ENCODE measurements around the gene EGFR.

EGFR gene

GRCh38 chr7:55130395-55131141, 111.8 kb downstream of the EGFR start:
- no peak for DNase-seq

DNA sequence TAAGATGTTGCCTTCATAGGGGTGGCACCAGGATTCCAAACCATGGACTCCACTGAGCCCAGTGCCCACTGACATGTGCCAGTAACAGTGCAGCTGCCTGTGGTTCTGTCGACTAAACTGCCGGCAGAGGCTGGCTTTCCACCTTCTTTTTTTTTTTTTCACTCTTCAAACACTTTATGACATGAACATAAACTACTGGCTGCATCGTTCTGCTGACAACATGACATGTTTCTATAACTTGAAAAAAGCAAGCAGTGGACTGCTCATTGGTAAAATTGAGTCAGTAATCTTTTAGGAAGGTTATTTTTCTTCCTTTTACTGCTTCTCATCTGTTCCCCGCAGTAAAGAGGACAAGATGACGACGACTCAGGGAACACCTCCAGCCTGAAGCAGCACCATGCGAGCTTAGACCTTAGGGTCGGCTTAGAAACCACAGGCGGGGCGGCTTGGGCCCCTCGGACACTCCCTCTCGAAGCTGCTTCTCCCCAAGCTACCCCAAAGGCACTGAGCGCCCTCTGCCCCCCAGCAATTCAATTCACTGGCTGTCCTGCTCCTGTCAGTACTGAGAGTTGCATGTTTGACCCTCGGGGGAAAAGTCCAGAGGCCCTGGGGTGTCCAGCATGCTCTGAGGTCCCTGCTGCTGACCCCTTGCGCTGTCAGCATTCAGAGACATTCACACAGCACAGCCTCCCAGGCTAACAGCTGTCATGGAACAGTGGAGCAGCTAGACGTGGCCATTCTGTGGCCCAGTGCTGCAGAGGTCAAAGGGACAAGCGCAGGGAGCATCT, 112.5 kb downstream of the EGFR start:
- DNase-seq, result no peak

DNA sequence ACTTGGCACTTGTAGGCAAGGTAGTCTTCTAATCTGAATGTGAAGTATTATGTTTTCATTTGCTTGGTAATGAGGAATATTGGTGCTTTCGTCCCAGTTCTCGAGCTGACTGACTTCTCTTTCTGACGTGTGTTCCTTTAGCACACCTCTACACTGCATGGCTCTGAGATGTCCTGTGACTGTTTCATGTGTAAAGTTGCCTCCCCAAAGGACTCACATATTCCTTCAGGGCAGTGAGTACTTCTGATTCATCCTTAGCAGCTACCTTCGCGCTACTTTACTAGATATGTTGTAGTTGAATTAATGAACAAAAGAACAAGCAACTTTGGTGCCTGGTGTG, 113.7 kb downstream of the EGFR start:
- DNase-seq, result no peak

DNA sequence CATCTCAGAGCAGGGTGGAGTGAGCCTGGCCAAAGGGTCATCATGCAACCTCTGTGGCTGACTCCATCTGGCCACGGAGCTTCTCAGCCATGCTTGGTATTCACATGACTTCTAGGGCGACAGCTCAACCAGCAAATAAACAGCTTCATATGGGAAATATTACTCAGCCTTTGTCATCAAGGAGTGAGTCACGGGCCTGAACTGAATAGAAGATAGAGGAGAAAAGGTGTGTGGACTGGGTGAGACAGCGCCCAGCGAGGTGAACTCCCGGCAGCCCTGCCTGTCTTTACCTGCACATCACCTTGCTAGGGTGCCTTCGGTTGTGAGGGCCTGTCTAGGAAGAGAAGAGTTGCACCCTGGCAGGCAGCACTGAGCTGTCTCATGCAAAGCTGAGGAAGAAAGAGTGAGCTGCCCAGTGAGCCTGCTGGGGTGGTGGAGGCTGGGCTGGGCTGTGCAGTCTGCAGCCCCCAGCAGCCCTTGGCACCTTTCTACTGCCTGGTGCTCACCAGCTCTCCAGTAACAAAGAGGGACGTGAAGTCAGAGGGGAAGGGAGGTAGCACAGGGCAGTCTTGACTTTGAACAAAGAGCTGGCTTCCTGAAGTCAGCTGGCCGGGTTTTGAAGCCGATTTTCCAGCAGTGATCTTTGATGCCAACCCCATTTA, 114.2 kb downstream of the EGFR start:
- no peak for DNase-seq

GRCh38 chr7:55133630-55134358, 115.0 kb downstream of the EGFR start:
- DNase-seq, result no peak

DNA sequence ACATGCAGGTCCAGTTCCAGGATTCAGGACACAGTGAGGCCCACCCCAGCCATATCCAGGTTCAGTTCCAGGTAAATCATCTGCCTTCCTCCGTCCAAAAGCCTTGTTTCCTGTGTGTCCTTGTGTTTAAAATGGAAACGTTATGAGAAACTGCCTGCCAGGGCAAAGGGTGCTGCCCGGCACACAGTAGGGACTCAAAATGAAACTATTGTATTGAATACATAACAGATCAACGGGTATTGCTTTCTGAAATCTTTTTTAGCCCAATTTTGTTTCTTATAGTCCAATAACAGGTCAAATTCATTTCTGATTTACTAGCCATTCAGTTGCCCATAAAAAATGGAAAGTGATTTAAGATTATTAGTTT, 115.5 kb downstream of the EGFR start:
- no peak for DNase-seq

GRCh38 chr7:55134786-55135185, 116.0 kb downstream of the EGFR start:
- no peak for DNase-seq

- DNase-seq, result no peak
These were observed 116.6 kb downstream of the EGFR start for GRCh38 chr7:55135462-55135861.

DNA sequence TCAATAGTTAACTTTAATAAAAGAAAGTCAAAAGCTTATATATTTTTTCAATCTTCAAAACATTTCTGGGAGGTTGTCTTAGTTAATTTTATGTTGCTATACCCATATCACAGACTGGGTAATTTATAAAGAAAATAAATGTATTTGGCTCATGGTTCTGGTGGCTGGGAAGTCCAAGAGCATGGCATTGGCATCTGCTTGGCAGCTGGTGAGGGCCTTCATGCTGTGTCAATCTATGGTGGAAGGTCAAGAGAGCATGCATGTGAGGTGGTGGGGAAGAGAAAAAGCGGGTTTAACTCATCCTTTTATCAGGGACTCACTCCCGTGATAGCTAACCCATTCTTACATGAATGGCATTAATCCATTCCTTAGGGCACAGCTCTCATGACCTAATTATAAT, 119.8 kb downstream of the EGFR start:
- DNase-seq, result no peak

- no peak for DNase-seq
These were observed 121.6 kb downstream of the EGFR start for GRCh38 chr7:55140221-55140940.

DNA sequence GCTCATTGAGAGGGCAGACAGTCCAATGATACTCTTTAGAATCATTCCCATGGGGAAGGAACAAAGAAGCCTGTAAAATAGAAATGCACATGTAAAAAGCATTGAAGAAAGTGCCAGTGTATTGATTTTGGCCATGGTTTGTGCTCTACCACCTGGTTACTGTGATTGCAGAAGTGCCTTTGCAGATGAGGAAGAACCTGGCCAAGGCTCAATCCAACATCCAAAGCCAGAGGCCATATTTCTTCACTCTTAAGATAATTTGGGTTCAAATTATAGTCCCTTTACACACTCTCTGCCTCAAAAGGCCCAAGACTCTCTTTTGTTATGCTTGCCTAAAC, 122.1 kb downstream of the EGFR start:
- DNase-seq, result no peak

- no peak for DNase-seq
These were observed 124.2 kb downstream of the EGFR start for GRCh38 chr7:55142919-55143600.

DNA sequence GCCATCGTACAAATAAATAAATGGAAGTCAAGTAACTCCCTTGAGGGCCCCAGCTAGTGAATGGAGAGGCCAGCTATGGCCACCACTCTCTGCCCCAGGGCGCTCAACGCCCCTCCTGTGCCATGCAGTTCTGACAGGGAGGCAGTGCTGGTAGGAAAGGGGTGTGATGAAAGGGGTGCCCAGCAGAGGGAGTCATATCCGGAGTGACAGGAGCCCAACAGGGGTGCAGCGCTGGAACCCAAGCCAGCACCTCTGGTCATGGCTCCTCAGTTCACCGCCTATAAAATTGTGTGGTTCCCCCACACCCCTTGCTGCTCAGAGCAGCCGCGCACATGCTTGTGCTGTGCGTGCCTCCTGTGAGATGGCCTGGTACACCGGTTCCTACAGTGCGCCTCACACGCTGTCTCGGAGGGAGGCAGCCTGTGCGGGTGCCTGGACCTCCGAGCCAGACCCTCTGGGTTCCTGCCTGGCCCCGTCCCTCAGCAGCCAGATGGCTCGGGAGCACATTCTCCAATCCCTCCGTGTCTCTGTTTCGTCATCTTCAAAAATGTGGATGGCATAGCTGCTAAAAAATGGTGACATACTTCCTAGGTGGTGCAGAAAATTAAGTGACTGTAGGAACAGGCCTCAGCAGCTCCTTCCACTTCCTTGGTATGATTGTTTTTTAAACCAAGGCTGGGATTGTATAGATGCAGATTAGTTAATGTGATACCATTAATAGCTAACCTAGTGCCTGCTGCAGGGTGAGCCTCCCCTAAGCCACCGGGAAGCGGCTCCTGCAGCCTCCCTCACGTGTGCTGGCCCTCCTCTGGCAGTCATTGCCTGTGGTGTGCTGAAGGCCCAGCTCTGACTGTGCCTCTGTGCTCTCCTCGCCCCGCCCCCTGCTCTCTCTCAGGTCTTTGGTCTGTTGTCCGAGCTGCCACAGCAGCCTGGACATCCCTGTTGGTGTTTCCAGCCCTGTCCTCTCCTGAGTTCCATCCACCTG, 125.8 kb downstream of the EGFR start:
- no peak for DNase-seq

GRCh38 chr7:55145606-55146005, 126.8 kb downstream of the EGFR start:
- DNase-seq, result no peak

GRCh38 chr7:55147101-55147500, 128.3 kb downstream of the EGFR start:
- DNase-seq, result no peak

DNA sequence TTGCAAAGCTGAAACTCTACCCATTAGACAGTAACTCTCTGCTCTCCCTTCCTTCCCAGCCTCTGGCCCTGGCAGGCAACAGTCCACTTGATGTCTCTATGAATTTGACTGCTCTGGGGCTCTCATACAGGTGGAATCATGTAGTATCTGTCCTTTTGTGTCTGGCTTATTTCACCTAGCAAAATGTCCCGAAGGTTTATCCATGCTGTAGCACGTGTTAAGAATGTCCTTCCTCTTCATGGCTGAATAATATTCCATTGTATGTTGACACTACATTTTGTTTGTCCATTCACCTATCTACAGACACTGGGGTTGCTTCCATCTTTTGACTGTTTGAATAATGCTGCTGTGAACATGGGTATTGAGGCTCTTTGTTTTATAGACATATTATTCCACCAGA, 128.9 kb downstream of the EGFR start:
- DNase-seq, result no peak

GRCh38 chr7:55148571-55148970, 129.8 kb downstream of the EGFR start:
- DNase-seq, result no peak

- DNase-seq, result no peak
These were observed 130.2 kb downstream of the EGFR start for GRCh38 chr7:55149001-55149400.

DNA sequence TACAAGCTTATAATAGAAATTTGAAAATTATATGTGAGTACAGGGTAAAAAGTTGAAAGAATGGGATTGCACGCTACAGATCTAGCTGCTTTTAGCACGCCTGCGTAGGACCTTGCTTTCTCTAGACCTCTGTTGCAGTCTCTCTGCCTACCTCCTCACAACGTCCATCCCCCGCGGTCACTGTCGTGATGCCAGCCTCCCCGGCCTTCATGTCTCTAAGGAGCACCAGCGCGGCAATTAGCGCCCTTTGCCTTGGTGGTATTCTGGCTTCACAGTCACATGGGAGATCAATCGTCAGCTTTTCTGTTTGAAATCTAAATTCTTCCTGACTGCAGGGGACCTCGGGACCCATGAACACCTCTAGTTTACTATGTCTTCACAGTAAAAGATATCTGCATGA, 131.3 kb downstream of the EGFR start:
- DNase-seq, result no peak

GRCh38 chr7:55150709-55151451, 132.1 kb downstream of the EGFR start:
- no peak for DNase-seq
